OCI-M1 (cell line): Measurements from ENCODE around the gene CHRM3.
A peak's percentile ranks its signal among the peaks of the same experiment; 100 is the strongest.
"Not testable (repeated sequence)": the region's sequence is repeated elsewhere in the genome, so short reads cannot be mapped to it uniquely, and the experiment has no call there.

Source experiments
- DNase-seq: peaks from one replicate; lab custom pipeline; 2025; lab: John Stamatoyannopoulos, UW

Gene CHRM3

GRCh38 chr1:239386453-239387303, at the start of gene CHRM3:
Gene CHRM3, plus strand, starts transcription at chr1:239386568. Its CDS starts 520,884 bp downstream, at chr1:239907452.
- no peak for DNase-seq

DNA sequence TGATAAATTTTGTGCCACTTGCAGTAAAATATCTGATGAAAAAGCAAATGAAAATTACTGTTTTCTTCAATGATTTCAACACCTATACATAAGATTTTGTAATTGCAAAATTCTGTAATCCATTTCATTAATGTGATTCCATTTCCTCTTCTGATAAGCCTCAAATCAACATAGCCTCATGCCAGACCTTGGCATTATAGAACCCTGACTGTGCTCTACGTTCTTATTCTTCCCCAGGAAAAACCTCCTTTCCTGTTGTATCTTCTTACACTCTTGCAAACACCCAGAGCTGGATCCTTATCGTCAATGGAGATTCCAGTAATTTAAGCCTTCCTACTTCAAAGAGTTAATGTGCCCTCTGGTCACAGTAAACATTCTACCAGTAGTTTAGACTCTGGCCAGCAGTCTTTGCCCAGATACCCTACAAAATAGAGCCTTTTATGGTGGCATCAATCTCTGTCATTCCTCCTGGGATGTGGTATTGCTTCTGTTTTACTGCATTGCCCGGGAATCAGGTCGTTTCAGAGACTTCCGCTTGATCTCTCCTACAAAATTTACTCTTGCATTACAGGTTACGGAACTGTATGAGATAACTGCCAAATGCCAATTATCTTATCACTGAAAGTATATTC, 48.5 kb upstream of the CHRM3 start:
- no peak for DNase-seq

DNA sequence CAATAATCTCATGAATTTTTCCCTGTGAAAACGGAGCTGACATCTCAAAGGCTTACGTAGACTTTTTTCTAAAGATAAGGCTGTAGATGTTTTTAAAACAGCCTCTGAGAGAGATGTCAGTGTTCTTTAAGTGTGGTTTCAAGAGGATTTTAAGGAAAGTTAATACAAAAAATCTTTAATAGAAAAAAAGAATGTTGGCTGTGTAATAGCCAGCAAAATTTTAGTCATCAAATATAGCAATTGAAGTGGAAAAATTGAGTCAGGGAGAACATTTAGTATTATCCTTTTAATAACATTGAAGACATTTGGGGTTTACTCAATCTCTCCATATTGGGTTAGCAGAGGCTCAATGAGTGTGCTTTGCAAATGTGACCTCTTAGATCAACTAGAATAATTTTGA, 38.6 kb upstream of the CHRM3 start:
- no peak for DNase-seq

DNA sequence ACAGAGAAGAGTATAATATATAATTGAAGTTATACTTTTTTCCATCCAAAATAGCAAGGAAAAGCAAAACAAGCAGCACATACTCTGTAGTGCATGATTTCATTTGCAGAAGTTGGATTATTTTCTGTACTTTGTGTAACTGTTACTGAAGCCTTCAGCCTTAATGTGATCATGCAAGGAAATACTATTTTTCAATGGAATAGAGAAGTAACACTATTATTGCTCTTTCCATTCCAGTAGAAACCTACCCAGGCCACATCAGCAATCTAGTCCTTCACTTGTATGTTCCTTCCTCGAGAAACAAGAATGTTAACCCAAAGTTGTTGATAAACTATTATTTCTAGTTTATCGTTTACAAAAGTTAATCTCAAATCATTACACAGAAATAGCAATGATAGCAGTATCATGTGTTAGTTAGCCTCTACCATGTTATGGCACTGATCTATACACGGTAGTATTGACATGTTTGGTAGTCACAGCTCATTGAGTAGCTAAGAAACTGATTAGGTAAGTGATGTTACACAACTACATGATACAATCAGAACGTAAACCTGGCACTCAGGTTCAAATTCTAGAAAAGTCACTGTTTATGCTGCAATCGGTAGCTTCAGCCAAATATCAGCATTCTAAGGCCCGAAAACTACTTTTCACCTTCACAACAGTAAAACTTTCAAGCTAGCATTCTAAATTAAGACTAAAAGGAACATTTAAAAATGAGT, 37.6 kb upstream of the CHRM3 start:
- no peak for DNase-seq

DNA sequence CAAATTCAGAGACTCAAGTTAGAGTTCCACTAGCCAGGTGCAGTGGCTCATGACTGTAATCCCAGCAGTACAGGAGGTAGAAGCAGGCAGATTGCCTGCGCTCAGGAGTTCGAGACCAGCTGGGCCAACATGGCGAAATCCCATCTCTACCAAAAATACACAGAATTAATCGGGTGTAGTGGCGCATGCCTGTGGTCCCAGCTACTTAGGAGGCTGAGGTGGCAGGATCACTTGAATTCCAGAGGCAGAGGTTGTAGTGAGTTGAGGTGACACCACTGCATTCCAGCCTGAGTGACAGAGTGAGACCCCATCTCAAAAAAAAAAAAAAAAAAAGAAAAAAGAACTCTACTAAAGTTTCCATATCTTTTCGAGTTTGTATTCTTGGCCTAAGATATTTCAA, 36.7 kb upstream of the CHRM3 start:
- DNase-seq: no peak

DNA sequence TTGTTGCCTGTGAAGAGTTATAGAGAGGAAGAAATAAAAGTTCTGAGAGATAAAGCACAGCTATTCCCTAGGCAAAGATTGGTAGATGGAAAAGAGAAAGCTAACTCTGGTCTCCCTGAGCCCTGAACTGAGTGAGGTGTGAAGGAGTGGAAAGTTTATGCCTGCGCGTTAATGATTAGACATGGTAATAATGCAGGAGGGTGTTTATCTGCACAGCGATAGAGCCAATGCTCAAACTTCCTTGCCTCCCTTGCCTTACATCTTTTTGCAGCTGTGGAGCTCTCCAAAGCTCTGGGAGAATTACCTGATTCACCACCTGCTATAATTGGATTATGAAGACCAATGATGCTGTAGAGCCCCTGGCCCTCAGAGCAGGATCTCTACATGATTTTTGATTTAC, 32.8 kb upstream of the CHRM3 start:
- DNase-seq: no peak

DNA sequence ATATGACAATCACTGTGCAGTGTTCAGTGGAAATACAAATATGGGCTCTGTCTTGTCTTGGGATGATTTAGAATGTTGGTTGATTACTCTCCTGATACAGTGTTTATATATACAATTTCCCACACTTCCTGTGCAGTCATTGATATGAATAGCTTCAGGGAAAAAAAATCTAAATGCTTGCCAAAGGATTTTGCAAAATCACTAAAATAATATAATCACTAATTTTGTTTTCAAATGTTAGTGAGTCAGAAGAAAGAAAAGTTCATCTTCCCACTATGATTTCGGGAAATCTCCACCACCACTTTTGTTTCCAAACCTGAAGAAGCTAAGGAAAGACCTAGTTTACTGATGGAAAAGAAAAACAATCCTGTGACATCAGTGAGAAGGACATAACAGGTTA, 32.1 kb upstream of the CHRM3 start:
- DNase-seq: no peak

DNA sequence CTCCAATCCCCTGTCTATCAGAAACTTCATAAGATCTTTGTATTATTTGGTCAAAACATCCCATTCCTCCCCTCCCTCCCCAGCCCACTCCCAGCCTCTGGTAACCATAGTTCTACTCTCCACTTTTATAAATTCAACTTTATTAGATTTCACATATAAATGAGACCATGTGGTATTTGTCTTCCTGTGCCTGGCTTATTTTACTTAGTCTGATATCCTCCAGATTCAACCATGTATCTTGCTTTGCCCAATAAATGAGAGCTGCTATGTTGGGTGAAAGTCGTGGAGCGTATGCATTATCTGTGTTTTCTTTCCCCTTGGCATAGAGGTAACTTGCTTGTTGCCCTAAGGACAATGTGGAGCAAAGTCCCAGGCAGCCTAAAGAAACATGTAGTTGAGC, 28.5 kb upstream of the CHRM3 start:
- no peak for DNase-seq

DNA sequence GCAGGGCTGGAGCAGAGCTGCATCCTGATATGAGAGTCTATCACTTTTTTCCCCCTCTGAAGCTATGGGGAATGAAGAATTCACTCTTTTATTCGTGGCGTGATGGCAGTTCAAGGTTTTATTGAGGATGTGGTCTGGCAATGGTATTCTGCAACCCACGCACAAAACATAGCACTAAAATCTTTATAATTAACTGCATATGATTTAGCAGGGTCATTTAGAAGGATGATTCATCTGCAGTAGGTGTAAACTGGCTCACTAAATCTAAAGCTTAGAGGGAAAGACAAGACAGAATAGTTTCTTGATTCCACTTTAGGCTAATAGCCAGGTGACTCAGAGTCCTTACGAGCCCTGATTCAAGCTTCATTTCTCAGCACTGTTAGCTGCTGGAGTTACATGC, 25.0 kb upstream of the CHRM3 start:
- DNase-seq: no peak

DNA sequence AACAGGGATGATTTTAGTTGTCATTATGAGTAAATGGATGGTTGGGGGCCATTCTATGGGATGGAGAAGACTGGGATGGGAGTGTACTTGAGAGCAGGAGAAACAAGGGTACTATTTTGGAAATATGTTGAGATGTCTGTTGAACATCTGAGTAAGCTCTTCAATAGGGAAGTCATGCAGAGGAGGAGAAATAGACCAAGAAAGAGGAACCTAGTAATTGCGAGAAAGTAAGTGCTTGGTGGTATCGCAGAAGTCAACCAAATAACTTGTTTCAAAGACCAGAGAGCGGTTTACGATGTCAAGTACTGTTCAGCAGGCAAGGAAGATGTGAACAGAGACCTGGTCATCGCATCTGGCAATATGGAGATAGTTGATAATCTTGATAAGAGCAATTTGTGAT, 22.4 kb upstream of the CHRM3 start:
- peak; percentile 46 for DNase-seq

GRCh38 chr1:239367196-239367810, 19.1 kb upstream of the CHRM3 start:
- DNase-seq: no peak

DNA sequence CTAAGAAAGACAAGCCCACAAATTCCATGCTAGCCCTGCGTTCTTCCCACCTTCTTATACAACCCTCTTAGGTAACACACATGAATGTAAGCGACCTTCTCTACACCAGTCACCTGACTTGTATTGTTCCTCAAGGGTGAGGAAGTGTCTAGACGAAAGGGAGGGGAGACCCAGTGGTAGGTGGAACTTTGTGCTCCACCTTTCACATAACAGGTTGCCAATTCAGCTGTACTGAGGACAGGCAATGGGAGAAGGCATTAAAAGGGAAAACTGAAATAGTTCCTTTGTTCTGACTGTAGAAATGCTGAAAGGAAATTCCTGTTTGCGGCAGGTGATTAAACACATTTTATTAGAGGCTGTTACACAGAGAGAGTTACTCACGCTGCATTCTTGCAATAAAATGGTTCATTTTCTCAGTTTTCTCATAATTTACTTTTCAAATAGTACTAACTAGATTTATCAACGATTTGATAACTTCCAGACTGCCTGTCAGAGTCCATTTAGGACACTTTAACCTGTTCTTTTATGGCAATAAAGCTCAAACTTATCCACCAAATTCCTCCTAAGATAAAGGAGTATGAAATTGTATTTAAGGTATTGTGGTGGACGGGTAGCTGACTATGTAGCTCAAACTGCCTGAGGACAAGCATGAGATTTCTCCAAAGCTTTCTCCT, 17.8 kb upstream of the CHRM3 start:
- DNase-seq: no peak

DNA sequence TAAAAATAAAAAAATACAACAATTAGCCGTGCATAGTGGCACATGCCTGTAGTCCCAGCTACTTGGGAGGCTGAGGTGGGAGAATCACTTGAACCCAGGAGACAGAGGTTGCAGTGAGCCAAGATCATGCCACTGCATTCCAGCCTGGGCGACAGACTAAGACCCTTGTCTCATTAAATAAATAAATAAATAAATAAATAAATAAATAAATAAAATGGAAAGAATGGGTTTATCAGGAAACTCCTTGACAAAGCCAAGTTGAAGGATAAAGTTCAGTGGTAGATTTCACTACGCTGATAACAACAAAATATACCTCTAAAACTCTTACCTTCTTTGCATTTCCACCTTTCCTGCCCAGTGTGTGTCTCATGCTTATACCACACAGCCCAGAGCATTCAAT, 15.5 kb upstream of the CHRM3 start:
- DNase-seq: not testable (repeated sequence)

GRCh38 chr1:239382666-239383065, 3.7 kb upstream of the CHRM3 start:
- DNase-seq: no peak

- DNase-seq: no peak
These were observed 2.7 kb upstream of the CHRM3 start for GRCh38 chr1:239383714-239384113.

DNA sequence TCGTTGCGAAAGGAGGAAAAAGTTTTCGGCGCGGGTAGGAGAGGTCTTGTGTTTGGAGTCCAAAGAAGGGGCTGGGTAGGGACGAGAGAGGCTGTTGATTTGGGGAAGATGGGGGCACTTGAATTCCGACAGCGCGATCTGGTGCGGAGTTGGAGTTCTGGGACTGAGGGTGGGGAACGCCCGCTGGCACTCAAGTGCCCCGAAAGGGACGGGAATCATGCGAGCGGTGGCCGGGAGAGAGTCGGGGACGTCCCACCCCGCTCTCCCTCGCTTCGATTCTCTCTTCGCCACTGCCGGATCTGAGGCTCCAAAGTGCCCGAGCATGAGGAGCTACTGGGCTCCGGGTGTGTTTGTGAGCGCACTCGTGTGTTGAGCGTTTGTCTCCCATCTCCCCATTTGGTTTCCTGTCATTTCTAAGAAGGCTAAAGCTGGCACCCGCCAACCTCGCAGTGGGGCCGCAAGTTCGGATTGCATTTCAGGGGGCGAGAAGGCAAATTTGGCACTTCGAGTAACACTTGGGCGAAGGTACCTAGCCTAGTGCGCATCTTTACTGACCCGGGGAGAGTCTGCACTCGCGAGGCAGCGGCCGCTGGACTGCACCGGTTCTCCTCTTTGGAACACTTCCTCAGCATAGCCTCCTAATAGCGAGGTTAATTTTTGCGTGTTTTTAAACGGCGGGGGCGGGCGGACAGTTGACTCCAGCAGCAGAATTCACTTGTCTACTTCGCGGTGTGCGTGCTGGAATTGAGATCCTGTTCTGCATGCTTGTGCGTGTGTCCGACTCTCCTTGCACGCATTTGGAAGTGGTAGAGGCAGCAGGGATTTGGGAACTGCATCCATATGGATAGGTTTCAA, 1.2 kb downstream of the CHRM3 start:
- no peak for DNase-seq

DNA sequence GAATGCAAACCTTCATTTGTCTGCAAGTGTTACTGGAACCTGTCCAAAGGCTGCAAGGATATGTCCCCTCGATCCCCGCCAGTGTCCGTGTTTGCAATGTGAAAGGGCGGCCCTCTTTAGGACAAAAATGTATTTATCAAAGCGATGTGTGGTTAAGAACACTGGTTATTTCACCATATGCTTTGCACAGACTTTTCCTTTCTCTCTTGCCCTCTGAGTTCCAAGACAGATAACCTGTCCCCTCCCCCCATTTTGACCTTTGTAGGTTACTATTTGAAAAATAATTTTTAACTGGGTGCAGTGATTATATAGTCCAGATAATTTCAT, 1.8 kb downstream of the CHRM3 start:
- no peak for DNase-seq

DNA sequence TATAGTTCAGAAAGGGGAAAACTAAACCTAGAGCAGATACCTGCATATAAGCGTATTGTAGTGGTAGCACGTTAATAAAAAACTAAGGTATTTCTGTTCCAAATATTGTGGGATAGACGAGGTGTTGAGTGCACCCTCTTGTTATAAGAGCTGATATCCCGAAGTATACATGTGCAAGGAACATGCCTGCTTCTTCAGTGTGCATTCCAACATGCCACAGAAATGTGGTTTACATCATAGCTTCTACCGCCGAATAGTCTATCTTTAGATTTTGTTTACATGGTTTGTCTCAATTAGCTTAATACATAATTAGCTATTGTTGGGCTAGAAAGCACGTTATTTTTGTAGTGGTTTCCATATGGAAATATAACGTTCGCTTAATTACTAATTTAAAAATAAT, 2.2 kb downstream of the CHRM3 start:
- DNase-seq: no peak

GRCh38 chr1:239389703-239390102, 3.3 kb downstream of the CHRM3 start:
- DNase-seq: no peak

GRCh38 chr1:239392271-239392670, 5.9 kb downstream of the CHRM3 start:
- no peak for DNase-seq

GRCh38 chr1:239394107-239394506, 7.7 kb downstream of the CHRM3 start:
- no peak for DNase-seq
